SH-SY5Y (cell line): ENCODE measurements around the gene ITGB5.

Experiments
- GATA2 ChIP-seq: IDR thresholded peaks from 2 replicates; pipeline ENCODE4 v1.6.1; 2011; ENCODE audit warnings: mild to moderate bottlenecking, low read depth, low read length
- GATA3 ChIP-seq: IDR thresholded peaks from 2 replicates; pipeline ENCODE4 v1.6.1; 2011; ENCODE audit warnings: low read depth, mild to moderate bottlenecking, low read length, moderate library complexity

ITGB5 gene

GRCh38 chr3:124916837-124917409, 29.8 kb upstream of the ITGB5 start:
- TF ChIP-seq GATA2 (peak; percentile 47), GATA3 (0 out of 2 replicates have a peak, but pooled peaks have one; percentile 17)

GRCh38 chr3:124915254-124915653, 28.1 kb upstream of the ITGB5 start:
- TF ChIP-seq GATA3 (no peak), GATA2 (no peak; the same call in 1 of the 2 replicates)

GRCh38 chr3:124907957-124908356, 20.8 kb upstream of the ITGB5 start:
- TF ChIP-seq GATA2 (no peak), GATA3 (no peak)

GRCh38 chr3:124904835-124905492, 17.8 kb upstream of the ITGB5 start:
- no peak for TF ChIP-seq GATA3
- TF ChIP-seq GATA2 = no peak

GRCh38 chr3:124903896-124904834, 17.0 kb upstream of the ITGB5 start:
- TF ChIP-seq GATA2 = no peak
- no peak for TF ChIP-seq GATA3

- TF ChIP-seq GATA2 (no peak), GATA3 (no peak)
Observed at GRCh38 chr3:124896824-124897526, 9.8 kb upstream of the ITGB5 start.

GRCh38 chr3:124895756-124896155, 8.6 kb upstream of the ITGB5 start:
- TF ChIP-seq GATA2 (no peak), GATA3 (no peak)

GRCh38 chr3:124893526-124893925, 6.4 kb upstream of the ITGB5 start:
- TF ChIP-seq GATA2 (no peak), GATA3 (no peak)

GRCh38 chr3:124890573-124891190, 3.5 kb upstream of the ITGB5 start:
- TF ChIP-seq GATA3 (no peak), GATA2 (no peak)

GRCh38 chr3:124888482-124889441, 1.6 kb upstream of the ITGB5 start:
- TF ChIP-seq GATA2 = no peak
- TF ChIP-seq GATA3 = no peak

- no peak for TF ChIP-seq GATA2
- TF ChIP-seq GATA3 = no peak
Observed at GRCh38 chr3:124887932-124888298, 750 bp upstream of the ITGB5 start.

GRCh38 chr3:124886168-124887056, 753 bp downstream of the ITGB5 start:
- TF ChIP-seq GATA3 (no peak), GATA2 (no peak)
